GM23248 (cell line): ENCODE results near the gene FBF1. TPM values are rescaled to one million over a fixed set of nuclear protein-coding genes. Genes with fewer than 3 reads are reported as not detected.

Experiments used
- DNase-seq: peaks from one replicate; pipeline ENCODE4 v3.0.0-alpha.2; 2015
- H2AFZ ChIP-seq: fragments of 200-600 bp; sonication (generic); 2 replicates; pipeline ENCODE4 v1.6.1; 2016; ENCODE audit warnings: antibody characterized with exemption
- H3F3A ChIP-seq: fragments of 200-600 bp; sonication (generic); 2 replicates; pipeline ENCODE4 v1.6.1; 2016; ENCODE audit warnings: mild to moderate bottlenecking, antibody characterized with exemption, mixed run types; ENCODE audit not compliant: insufficient read depth
- H3K27ac ChIP-seq: fragments of 200-600 bp; sonication (generic); 2 replicates; pipeline ENCODE4 v1.5.1; 2016; ENCODE audit warnings: mild to moderate bottlenecking
- H3K27me3 ChIP-seq: fragments of 200-600 bp; sonication (generic); replicated peaks from 2 replicates; pipeline ENCODE4 v1.6.1; 2016; ENCODE audit warnings: mild to moderate bottlenecking; ENCODE audit not compliant: insufficient read depth
- H3K36me3 ChIP-seq: fragments of 200-600 bp; sonication (generic); 2 replicates; pipeline ENCODE4 v1.6.1; 2016; ENCODE audit warnings: low read depth, mild to moderate bottlenecking
- H3K4me1 ChIP-seq: fragments of 200-600 bp; sonication (generic); 2 replicates; pipeline ENCODE4 v1.6.1; 2016; ENCODE audit warnings: mild to moderate bottlenecking; ENCODE audit not compliant: insufficient read depth
- H3K4me2 ChIP-seq: fragments of 200-600 bp; sonication (generic); one replicate; pipeline ENCODE4 v1.6.1; 2016; ENCODE audit warnings: mild to moderate bottlenecking; ENCODE audit not compliant: unreplicated experiment
- H3K4me3 ChIP-seq: fragments of 200-600 bp; sonication (generic); 2 replicates; pipeline ENCODE4 v1.5.1; 2016; ENCODE audit warnings: mild to moderate bottlenecking
- H3K79me2 ChIP-seq: fragments of 200-600 bp; sonication (generic); 2 replicates; pipeline ENCODE4 v1.6.1; 2016; ENCODE audit warnings: mild to moderate bottlenecking; ENCODE audit not compliant: insufficient read depth
- H3K9ac ChIP-seq: fragments of 200-600 bp; sonication (generic); 2 replicates; pipeline ENCODE4 v1.6.1; 2016; ENCODE audit warnings: mild to moderate bottlenecking
- H3K9me2 ChIP-seq: fragments of 200-600 bp; sonication (generic); 2 replicates; pipeline ENCODE4 v1.6.1; 2016; ENCODE audit warnings: mixed run types, mild to moderate bottlenecking, moderate library complexity; ENCODE audit not compliant: insufficient read depth
- H3K9me3 ChIP-seq: fragments of 200-600 bp; sonication (generic); one replicate; pipeline ENCODE4 v1.6.1; 2017; ENCODE audit warnings: low read depth
- H4K20me1 ChIP-seq: fragments of 200-600 bp; sonication (generic); 2 replicates; pipeline ENCODE4 v1.6.0; 2016; ENCODE audit not compliant: insufficient read depth
- EZH2 ChIP-seq: fragments of 200-600 bp; sonication (generic); IDR thresholded peaks from 2 replicates; pipeline ENCODE4 v1.6.1; 2018; ENCODE audit warnings: antibody characterized with exemption, mild to moderate bottlenecking; ENCODE audit not compliant: insufficient read depth, poor library complexity, severe bottlenecking
- EZH2phosphoT487 ChIP-seq: fragments of 200-600 bp; sonication (generic); IDR thresholded peaks from 2 replicates; pipeline ENCODE4 v1.6.1; 2018; ENCODE audit warnings: antibody characterized with exemption, moderate library complexity, mild to moderate bottlenecking, low read depth; ENCODE audit not compliant: insufficient read depth
- WGBS, 2 experiments: methylation state at CpG; one replicate each; pipeline ENCODE4 v1.1.6; 2015 to 2017; ENCODE audit warnings: low lambda C conversion rate in 2 of 2, low coverage in 1 of 2; ENCODE audit errors: missing lambda C conversion rate in 2 of 2; 5-methylcytosine and 5-hydroxymethylcytosine counted together
- in situ Hi-C: fragments of 300-500 bp; cut with MboI; formaldehyde crosslinking; loops from 2 replicates; pipeline ENCODE4 v1.15.0; 2020
- polyA plus RNA-seq: library from polyadenylated mRNA; unstranded; fragments of >200 nt; fragmentation: Nextera tagmentation; extraction: Ambion mirVana; gene quantifications from 2 replicates; pipeline ENCODE4 v1.2.1, GENCODE V29; 2016
- total RNA-seq: library from RNA; depleted of rRNA; stranded (reverse); fragments of >200 nt; shearing (Covaris generic); gene quantifications from 2 replicates; pipeline ENCODE4 v1.2.3, GENCODE V29; 2014

FBF1 gene
- total and polyA plus RNA-seq, 2 experiments from 2014 or later = 4.3 to 8.3 TPM

DNA sequence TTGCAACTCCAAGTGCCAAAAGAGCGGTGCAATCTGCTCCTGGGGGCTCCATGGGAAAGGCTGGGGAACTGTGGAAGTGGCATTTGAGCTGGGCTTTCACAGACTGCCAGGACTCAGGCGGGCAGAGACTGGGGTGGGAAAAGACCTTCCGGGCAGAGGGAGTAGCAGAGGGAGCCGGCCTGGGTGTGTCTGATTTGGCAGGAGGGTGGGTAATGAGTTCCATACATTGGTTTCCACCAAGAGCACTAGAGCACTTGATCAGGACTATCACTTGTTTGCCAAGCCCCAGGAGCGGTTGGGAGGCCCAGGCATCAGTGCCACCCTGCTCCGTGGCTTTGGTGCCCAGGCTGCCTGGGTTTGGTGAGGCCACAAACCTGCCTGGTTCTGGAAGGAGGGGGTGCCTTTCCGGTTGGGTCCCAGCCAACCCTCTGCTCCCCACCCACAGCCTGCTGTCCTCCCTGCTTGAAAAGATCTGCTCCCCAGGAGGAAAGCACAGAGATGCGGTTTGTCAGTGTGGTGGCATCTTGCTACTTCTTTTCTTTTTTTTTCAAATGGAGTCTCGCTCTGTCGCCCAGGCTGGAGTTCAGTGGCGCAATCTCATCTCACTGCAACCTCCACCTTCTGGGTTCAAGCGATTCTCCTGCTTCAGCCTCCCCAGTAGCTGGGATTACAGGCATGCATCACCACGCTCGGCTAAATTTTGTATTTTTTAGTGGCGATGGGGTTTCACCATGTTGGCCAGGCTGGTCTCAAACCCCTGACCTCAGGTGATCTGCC, 59.0 kb downstream of the FBF1 start:
- Histone ChIP-seq H3K9ac (no peak overlapping the region), H3K9me2 (no peaks in the 10 kb centered on the region), H3K79me2 (no peaks in the 10 kb centered on the region), H3K9me3 (no peaks in the 10 kb centered on the region), H3K4me2 (no peak overlapping the region), H3K4me1 (peaks cover 5% of the 10 kb centered on the region; the same call in 1 of the 2 replicates), H2AFZ (no peak overlapping the region), H3K27me3 (peaks cover 12% of the 10 kb centered on the region), H3K27ac (no peak overlapping the region), H3F3A (0 out of 2 replicates have a peak, but pooled peaks cover 8% of the 10 kb centered on the region), H4K20me1 (no peaks in the 10 kb centered on the region), H3K36me3 (no peaks in the 10 kb centered on the region), H3K4me3 (no peak overlapping the region)
- 35 to 39% methylated on average over 15 of the region's 15 CpGs for WGBS, 2 experiments
- TF ChIP-seq EZH2phosphoT487 (no peak), EZH2 (no peak)
- DNase-seq = no peak
- in situ Hi-C loops = no loop called here

DNA sequence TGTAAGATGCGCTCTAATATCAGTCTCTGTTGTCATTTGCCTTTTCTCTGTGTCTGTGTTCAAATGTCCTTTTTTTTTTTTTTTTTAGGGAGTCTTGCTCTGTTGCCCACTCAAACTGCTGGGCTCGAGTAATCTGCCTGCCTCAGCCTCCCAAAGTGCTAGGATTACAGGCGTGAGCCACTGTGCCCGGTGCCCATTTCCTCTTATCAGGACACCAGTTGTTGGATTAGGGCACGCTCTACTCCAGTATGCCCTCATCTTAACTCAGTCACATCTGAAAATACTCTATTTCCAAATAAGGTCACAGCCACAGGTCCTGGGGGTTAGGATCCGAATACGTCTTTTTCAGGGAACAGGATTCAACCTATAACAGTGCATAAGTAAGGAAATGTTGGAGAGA, 60.6 kb downstream of the FBF1 start:
- H3F3A ChIP-seq = 0 out of 2 replicates have a peak, but pooled peaks cover 11% of the 10 kb centered on the region
- H3K9ac ChIP-seq = no peak overlapping the region
- H3K27me3 ChIP-seq = peaks cover 12% of the 10 kb centered on the region
- no peak overlapping the region for H2AFZ ChIP-seq
- no peak overlapping the region for H3K4me3 ChIP-seq
- H3K4me2 ChIP-seq = no peak overlapping the region
- no peaks in the 10 kb centered on the region for H3K79me2 ChIP-seq
- in situ Hi-C loops = no loop called here
- TF ChIP-seq EZH2 (no peak), EZH2phosphoT487 (no peak)
- no peaks in the 10 kb centered on the region for H4K20me1 ChIP-seq
- no peak overlapping the region for H3K27ac ChIP-seq
- DNase-seq = no peak
- peaks cover 20% of the 10 kb centered on the region for H3K4me1 ChIP-seq
- H3K36me3 ChIP-seq = no peaks in the 10 kb centered on the region
- no peaks in the 10 kb centered on the region for H3K9me3 ChIP-seq
- no peaks in the 10 kb centered on the region for H3K9me2 ChIP-seq
- WGBS, 2 experiments = 55 to 61% methylated on average over 7 of the region's 7 CpGs

DNA sequence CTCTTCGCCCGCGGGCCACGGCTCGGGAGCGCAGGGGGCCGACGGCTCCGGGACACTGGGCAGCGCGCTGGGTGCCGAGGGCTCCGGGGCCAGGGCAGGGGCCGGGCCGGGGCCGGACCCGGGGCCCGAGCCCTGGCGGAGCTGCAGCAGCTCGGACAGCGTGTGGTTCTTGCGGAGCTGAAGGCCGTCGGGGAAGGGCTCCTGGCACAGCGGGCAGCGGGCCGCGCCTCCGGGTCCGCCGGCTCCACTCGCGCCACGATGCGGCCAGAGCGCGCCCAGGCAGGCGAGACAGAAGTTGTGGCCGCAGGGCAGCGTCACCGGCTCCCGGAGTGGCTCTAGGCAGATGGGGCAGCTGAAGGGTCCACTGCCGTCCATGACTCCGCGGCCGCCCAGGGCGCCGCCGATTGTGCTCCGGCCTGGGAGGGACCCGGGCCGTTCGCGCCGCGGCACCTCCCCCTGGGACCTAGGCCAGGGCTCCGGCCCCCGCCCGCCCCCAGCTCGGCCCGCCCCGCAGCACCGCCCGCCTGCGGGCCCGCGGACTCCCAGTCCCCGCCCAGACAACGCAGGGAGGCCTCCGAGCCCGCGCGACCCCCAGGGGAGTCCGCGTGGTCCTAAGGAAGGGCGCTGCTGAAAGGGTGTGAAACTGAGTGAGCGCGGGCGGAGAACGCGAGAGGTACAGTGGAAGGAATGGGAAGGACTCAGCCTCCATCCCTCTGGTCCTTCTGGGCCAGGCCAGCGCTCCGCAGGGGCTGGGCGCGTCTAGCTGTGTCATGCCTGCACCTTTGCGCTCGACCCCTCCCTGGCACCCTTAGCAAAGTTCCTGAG, 62.5 kb downstream of the FBF1 start, which contains the start of gene TRIM47:
TSS of gene TRIM47 (minus strand) at position 408 of the 825 bp plus-strand sequence. CDS start at position 375, 33 bp downstream.
- H3F3A ChIP-seq = 0 out of 2 replicates have a peak, but pooled peaks cover 11% of the 10 kb centered on the region
- H4K20me1 ChIP-seq = no peaks in the 10 kb centered on the region
- peaks cover 20% of the 10 kb centered on the region for H3K4me1 ChIP-seq
- peak; percentile 72 for DNase-seq
- no peaks in the 10 kb centered on the region for H3K79me2 ChIP-seq
- peak within 1 kb of the TSS; percentile 67 for H2AFZ ChIP-seq
- in situ Hi-C loops = no loop called here
- H3K4me3 ChIP-seq = peak within 1 kb of the TSS; percentile 63
- H3K27ac ChIP-seq = peak within 1 kb of the TSS; percentile 41
- peak within 1 kb of the TSS; percentile 75 for H3K9ac ChIP-seq
- 5 to 8% methylated on average over 39 to 68 of the region's 87 CpGs for WGBS, 2 experiments
- H3K9me3 ChIP-seq = no peaks in the 10 kb centered on the region
- H3K4me2 ChIP-seq = peak within 1 kb of the TSS; percentile 62
- no peaks in the 10 kb centered on the region for H3K9me2 ChIP-seq
- H3K27me3 ChIP-seq = peaks cover 12% of the 10 kb centered on the region
- no peaks in the 10 kb centered on the region for H3K36me3 ChIP-seq
- TF ChIP-seq EZH2 = no peak
- TF ChIP-seq EZH2phosphoT487 = no peak

GRCh38 chr17:75877752-75878173, 63.1 kb downstream of the FBF1 start:
- Histone ChIP-seq H3K79me2 (no peaks in the 10 kb centered on the region), H3K9me3 (no peaks in the 10 kb centered on the region), H3K4me3 (peak overlapping the region; percentile 63), H3K4me2 (peak overlapping the region; percentile 62), H3K36me3 (no peaks in the 10 kb centered on the region), H3K27ac (peak overlapping the region; percentile 41), H3K9me2 (no peaks in the 10 kb centered on the region), H3F3A (0 out of 2 replicates have a peak, but pooled peaks cover 11% of the 10 kb centered on the region), H3K9ac (peak overlapping the region; percentile 75), H4K20me1 (no peaks in the 10 kb centered on the region), H2AFZ (peak overlapping the region; percentile 67), H3K4me1 (peaks cover 24% of the 10 kb centered on the region), H3K27me3 (peaks cover 12% of the 10 kb centered on the region)
- TF ChIP-seq EZH2 (no peak), EZH2phosphoT487 (no peak)
- DNase-seq = peak; percentile 91
- 1% methylated on average over 40 to 51 of the region's 56 CpGs for WGBS, 2 experiments
- in situ Hi-C loops = no loop called here
